ENCODE measurements around the gene TTLL6. TPM values are rescaled to one million over a fixed set of nuclear protein-coding genes. Genes with fewer than 3 reads are reported as not detected.

The TTLL6 gene
- total RNA-seq, result under 1 TPM in 1 of 2 donors, not detected in 1; 0.08 TPM
- polyA plus RNA-seq, result under 1 TPM in 1 of 2 donors, not detected in 1; 0.02 TPM

DNA sequence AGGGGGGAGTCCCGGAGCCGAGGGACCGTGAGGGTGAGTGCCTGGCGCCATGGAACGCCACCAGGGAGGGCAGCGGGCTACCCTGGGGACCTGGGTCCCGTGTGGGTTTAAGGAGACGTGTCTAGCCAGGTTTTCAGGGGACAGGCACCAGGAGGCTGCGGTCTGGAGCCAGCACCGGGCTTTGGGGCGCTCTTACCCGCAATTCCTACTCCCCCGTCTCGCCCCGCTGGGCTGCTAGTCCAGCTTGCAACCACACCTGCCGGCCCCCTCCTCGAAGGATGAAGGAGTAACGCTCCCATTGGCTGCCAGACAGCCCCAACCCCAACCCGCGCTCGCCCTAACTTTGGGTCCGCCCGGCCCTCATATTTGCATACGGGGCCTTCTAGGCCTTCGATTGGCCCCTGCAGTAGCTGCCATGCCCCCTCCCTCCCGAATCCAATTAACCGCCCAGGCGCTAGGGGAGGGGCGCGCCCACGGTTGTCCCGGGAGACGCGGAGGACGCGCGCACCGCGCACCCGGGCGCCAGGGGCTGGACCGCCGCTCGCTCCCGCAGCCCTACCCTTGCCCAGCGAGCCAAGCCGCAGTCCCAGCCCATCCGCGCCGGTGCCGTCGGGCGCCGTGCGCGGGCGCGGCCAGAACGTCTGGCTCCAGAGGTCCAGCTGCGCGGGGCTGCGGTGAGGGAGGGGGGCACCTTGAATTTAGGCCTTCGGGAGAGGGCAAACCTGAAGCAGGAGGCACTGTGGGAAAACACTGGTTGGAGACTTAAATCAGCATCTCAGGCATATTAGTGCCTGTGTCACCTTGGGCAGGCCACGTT lies at the start of gene TTLL6:
TTLL6 (minus strand) TSS at position 456 of the 817 bp plus-strand sequence; CDS start at position 299, 157 bp downstream.
- no peak within 1 kb of the TSS for H3K9ac ChIP-seq (ENCODE audit: low read depth in 1 of 2, low read length in 2 of 2)
- no peak within 1 kb of the TSS for H3K27ac ChIP-seq (ENCODE audit: low read depth in 1 of 2, low read length in 2 of 2)
- peak within 1 kb of the TSS; percentile 34 to 42 (median 42) for H3K4me3 ChIP-seq (ENCODE audit: low read depth in 1 of 3, low read length in 3 of 3)
- no peaks in the 10 kb centered on the region for H3K36me3 ChIP-seq (ENCODE audit: control insufficient read depth in 4 of 4, insufficient read depth in 3 of 4, low read depth in 1 of 4, low read length in 3 of 4)
- no peaks in the 10 kb centered on the region for H3K27me3 ChIP-seq (ENCODE audit: control insufficient read depth in 4 of 4, insufficient read depth in 4 of 4, low read length in 3 of 4)
- peaks cover 0 to 15% (median 9%) of the 10 kb centered on the region in 4 donors for H3K4me1 ChIP-seq (ENCODE audit: control insufficient read depth in 4 of 4, insufficient read depth in 4 of 4, low read length in 3 of 4)
- peak; percentile 76 for DNase-seq (ENCODE audit: low spot score)
- H3K9me3 ChIP-seq (ENCODE audit: control insufficient read depth in 4 of 4, low read length in 3 of 4), result no peaks in the 10 kb centered on the region
- TF ChIP-seq SP1 (IDR thresholded peaks at IDR 0.05) (no peak), HNF4G (IDR thresholded peaks at IDR 0.05) (no peak), FOXA2 (IDR thresholded peaks at IDR 0.05) (no peak), GABPA (IDR thresholded peaks at IDR 0.05 in 1 of 2, conservative IDR thresholded peaks at IDR 0.05 in 1 of 2) (no peak), FOXA1 (IDR thresholded peaks at IDR 0.05) (no peak), JUND (IDR thresholded peaks at IDR 0.05) (no peak), RXRA (IDR thresholded peaks at IDR 0.05) (no peak), ATF3 (IDR thresholded peaks at IDR 0.05) (no peak), YY1 (IDR thresholded peaks at IDR 0.05) (no peak), EGR1 (IDR thresholded peaks at IDR 0.05; ENCODE audit: low read depth in 2 of 2) (no peak)
- TF ChIP-seq, protein P1, sequence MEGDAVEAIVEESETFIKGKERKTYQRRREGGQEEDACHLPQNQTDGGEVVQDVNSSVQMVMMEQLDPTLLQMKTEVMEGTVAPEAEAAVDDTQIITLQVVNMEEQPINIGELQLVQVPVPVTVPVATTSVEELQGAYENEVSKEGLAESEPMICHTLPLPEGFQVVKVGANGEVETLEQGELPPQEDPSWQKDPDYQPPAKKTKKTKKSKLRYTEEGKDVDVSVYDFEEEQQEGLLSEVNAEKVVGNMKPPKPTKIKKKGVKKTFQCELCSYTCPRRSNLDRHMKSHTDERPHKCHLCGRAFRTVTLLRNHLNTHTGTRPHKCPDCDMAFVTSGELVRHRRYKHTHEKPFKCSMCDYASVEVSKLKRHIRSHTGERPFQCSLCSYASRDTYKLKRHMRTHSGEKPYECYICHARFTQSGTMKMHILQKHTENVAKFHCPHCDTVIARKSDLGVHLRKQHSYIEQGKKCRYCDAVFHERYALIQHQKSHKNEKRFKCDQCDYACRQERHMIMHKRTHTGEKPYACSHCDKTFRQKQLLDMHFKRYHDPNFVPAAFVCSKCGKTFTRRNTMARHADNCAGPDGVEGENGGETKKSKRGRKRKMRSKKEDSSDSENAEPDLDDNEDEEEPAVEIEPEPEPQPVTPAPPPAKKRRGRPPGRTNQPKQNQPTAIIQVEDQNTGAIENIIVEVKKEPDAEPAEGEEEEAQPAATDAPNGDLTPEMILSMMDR (IDR thresholded peaks at IDR 0.05; ENCODE audit: low read depth, low read length, missing input control), result no peak
- TF ChIP-seq, protein P2, sequence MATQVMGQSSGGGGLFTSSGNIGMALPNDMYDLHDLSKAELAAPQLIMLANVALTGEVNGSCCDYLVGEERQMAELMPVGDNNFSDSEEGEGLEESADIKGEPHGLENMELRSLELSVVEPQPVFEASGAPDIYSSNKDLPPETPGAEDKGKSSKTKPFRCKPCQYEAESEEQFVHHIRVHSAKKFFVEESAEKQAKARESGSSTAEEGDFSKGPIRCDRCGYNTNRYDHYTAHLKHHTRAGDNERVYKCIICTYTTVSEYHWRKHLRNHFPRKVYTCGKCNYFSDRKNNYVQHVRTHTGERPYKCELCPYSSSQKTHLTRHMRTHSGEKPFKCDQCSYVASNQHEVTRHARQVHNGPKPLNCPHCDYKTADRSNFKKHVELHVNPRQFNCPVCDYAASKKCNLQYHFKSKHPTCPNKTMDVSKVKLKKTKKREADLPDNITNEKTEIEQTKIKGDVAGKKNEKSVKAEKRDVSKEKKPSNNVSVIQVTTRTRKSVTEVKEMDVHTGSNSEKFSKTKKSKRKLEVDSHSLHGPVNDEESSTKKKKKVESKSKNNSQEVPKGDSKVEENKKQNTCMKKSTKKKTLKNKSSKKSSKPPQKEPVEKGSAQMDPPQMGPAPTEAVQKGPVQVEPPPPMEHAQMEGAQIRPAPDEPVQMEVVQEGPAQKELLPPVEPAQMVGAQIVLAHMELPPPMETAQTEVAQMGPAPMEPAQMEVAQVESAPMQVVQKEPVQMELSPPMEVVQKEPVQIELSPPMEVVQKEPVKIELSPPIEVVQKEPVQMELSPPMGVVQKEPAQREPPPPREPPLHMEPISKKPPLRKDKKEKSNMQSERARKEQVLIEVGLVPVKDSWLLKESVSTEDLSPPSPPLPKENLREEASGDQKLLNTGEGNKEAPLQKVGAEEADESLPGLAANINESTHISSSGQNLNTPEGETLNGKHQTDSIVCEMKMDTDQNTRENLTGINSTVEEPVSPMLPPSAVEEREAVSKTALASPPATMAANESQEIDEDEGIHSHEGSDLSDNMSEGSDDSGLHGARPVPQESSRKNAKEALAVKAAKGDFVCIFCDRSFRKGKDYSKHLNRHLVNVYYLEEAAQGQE (IDR thresholded peaks at IDR 0.05), result no peak
- TF ChIP-seq, protein P3, sequence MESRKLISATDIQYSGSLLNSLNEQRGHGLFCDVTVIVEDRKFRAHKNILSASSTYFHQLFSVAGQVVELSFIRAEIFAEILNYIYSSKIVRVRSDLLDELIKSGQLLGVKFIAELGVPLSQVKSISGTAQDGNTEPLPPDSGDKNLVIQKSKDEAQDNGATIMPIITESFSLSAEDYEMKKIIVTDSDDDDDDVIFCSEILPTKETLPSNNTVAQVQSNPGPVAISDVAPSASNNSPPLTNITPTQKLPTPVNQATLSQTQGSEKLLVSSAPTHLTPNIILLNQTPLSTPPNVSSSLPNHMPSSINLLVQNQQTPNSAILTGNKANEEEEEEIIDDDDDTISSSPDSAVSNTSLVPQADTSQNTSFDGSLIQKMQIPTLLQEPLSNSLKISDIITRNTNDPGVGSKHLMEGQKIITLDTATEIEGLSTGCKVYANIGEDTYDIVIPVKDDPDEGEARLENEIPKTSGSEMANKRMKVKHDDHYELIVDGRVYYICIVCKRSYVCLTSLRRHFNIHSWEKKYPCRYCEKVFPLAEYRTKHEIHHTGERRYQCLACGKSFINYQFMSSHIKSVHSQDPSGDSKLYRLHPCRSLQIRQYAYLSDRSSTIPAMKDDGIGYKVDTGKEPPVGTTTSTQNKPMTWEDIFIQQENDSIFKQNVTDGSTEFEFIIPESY (IDR thresholded peaks at IDR 0.05), result no peak
- WGBS, result 3% methylated on average over 64 of the region's 64 CpGs

DNA sequence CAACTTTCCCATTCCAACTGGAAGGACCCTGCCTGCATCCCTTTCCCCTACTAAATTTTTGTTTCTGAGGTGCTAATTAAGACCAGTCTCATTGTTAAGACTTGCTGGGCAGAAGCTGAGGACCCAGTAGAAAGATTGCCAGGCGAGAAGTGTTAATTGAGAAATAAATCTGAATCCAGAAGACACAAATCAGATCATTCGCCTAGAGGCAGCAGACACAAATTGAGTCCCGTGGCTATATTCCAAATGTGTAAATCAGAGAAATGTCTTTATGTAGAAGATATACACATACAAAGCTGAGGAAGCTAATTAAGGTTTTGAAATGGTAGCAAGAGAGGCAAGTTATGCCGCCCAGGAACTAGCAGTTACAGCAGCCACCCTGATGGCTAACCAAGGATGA lies 43.4 kb upstream of the TTLL6 start:
- WGBS, result 96% methylated on average over 4 of the region's 4 CpGs
- Histone ChIP-seq H3K9ac (ENCODE audit: low read depth in 1 of 2, low read length in 2 of 2) (no peak overlapping the region), H3K9me3 (ENCODE audit: control insufficient read depth in 4 of 4, low read length in 3 of 4) (no peaks in the 10 kb centered on the region), H3K27me3 (ENCODE audit: control insufficient read depth in 4 of 4, insufficient read depth in 4 of 4, low read length in 3 of 4) (no peaks in the 10 kb centered on the region), H3K27ac (ENCODE audit: low read depth in 1 of 2, low read length in 2 of 2) (no peak overlapping the region), H3K4me1 (ENCODE audit: control insufficient read depth in 4 of 4, insufficient read depth in 4 of 4, low read length in 3 of 4) (no peaks in the 10 kb centered on the region), H3K36me3 (ENCODE audit: control insufficient read depth in 4 of 4, insufficient read depth in 3 of 4, low read depth in 1 of 4, low read length in 3 of 4) (peaks cover 10 to 70% (median 50%) of the 10 kb centered on the region in 4 donors), H3K4me3 (ENCODE audit: low read depth in 1 of 3, low read length in 3 of 3) (no peak overlapping the region)
- no peak for DNase-seq (ENCODE audit: low spot score)
- TF ChIP-seq TAF1 (conservative IDR thresholded peaks at IDR 0.05) (no peak), SP1 (IDR thresholded peaks at IDR 0.05) (no peak)
- TF ChIP-seq, protein P2 (IDR thresholded peaks at IDR 0.05), result no peak
